RWPE1 (cell line): ENCODE results near the gene SEMA3B.

Experiments used
- CTCF ChIA-PET: fragments of 350-600 bp; sonication (Branson Sonifier 250); formaldehyde crosslinking; extraction: SDS; loops from one replicate; lab custom pipeline; 2021; lab: Yijun Ruan, JAX
- POLR2A ChIA-PET: fragments of 400-600 bp; formaldehyde crosslinking; extraction: SDS; loops from one replicate; lab custom pipeline; 2020; ENCODE audit warnings: antibody characterized with exemption; ENCODE audit not compliant: low non-redundant PET; lab: Yijun Ruan, JAX
- DNase-seq: peaks from one replicate; pipeline ENCODE4 v3.0.0; 2012; ENCODE audit warnings: low spot score
- H3K27ac ChIP-seq: fragments of 450-650 bp; 2 replicates; pipeline ENCODE4 v1.5.1; 2017
- TF ChIP-seq, protein P1 (sequence below): fragments of 450-650 bp; conservative IDR thresholded peaks from 2 replicates; pipeline ENCODE4 v1.5.1; 2017; ENCODE audit warnings: low read depth, mild to moderate bottlenecking

The SEMA3B gene

DNA sequence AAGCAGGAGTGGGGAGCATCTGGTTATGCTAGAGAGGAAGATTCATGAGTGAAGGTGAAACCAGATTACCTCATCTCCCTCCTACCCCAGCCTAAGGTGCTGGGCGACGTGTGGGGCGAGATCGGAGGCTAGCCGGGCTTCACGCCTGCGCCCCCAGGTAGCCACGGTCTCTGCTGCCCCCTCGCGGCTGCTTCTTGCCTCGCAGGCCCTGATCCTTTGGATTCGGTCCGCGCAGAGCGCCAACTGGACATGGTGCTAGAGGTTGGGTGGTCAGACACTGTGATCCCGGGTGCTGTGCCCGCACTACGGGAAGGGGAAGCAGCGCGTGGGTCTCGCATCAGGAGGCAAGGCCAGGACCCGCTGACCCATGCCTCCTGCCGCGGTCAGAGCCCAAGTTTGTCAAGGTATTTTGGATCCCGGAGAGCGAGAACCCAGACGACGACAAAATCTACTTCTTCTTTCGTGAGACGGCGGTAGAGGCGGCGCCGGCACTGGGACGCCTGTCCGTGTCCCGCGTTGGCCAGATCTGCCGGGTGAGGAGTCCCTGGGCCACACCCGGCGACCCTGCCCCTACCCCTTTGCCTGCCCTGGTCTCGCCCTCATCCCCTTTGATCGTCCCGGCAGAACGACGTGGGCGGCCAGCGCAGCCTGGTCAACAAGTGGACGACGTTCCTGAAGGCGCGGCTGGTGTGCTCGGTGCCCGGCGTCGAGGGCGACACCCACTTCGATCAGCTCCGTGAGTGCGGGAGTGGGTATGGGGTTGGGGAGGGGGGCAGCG, 4.2 kb downstream of the SEMA3B start:
- DNase-seq: peak; percentile 82
- peak overlapping the region; percentile 44 for H3K27ac ChIP-seq
- TF ChIP-seq, protein P1, sequence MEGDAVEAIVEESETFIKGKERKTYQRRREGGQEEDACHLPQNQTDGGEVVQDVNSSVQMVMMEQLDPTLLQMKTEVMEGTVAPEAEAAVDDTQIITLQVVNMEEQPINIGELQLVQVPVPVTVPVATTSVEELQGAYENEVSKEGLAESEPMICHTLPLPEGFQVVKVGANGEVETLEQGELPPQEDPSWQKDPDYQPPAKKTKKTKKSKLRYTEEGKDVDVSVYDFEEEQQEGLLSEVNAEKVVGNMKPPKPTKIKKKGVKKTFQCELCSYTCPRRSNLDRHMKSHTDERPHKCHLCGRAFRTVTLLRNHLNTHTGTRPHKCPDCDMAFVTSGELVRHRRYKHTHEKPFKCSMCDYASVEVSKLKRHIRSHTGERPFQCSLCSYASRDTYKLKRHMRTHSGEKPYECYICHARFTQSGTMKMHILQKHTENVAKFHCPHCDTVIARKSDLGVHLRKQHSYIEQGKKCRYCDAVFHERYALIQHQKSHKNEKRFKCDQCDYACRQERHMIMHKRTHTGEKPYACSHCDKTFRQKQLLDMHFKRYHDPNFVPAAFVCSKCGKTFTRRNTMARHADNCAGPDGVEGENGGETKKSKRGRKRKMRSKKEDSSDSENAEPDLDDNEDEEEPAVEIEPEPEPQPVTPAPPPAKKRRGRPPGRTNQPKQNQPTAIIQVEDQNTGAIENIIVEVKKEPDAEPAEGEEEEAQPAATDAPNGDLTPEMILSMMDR: peak; percentile 87
- POLR2A ChIA-PET: no interaction called here
- CTCF ChIA-PET: interaction anchor here (0.7 kb wide), 1 partner anchor 416 kb away, joined by 4 read pairs; no protein-coding TSS in a partner anchor

- H3K27ac ChIP-seq: no peak overlapping the region; the same call in 1 of the 2 replicates
- DNase-seq: no peak
- POLR2A ChIA-PET: no interaction called here
- TF ChIP-seq, protein P1: no peak
- CTCF ChIA-PET: no interaction called here
Observed at GRCh38 chr3:50273689-50274065, 4.7 kb downstream of the SEMA3B start.

GRCh38 chr3:50274371-50275104, 5.6 kb downstream of the SEMA3B start:
- POLR2A ChIA-PET: no interaction called here
- CTCF ChIA-PET: interaction anchor here (0.7 to 0.9 kb wide), 3 partner anchors 10 to 218 kb away, joined by 3 to 5 read pairs (median 4); no protein-coding TSS in a partner anchor
- TF ChIP-seq, protein P1: peak; percentile 69
- no peak for DNase-seq
- peak overlapping the region; percentile 1; the same call in 1 of the 2 replicates for H3K27ac ChIP-seq

DNA sequence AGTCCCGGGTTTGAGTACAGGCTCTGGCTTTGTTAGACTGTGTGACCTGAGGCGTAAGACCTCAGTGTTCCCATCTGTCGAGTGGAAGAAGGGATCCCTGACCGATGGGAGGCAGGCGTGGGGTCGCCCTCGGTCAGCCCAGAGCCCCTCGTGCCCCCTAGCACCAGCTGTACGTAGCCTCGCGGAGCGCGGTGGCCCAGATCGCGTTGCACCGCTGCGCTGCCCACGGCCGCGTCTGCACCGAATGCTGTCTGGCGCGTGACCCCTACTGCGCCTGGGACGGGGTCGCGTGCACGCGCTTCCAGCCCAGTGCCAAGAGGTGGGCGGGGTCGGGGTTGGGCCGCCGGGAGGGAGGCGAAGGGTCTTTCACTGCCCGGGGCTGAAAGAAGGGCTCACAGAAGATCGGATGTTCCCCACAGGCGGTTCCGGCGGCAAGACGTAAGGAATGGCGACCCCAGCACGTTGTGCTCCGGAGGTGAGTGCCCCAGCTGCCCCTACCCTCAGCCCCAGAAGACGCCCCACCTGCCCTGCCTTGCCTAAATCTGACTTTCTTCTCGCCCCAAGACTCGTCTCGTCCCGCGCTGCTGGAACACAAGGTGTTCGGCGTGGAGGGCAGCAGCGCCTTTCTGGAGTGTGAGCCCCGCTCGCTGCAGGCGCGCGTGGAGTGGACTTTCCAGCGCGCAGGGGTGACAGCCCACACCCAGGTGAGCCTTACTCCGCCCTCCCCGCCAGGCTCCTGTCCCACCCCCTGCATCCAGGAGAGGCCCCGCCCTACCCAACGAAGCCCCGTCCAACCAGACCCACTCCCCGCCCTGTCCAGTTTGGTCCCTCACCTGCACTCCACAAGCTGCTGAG, 6.4 kb downstream of the SEMA3B start:
- POLR2A ChIA-PET: no interaction called here
- DNase-seq: no peak
- H3K27ac ChIP-seq: no peak overlapping the region
- TF ChIP-seq, protein P1: no peak
- CTCF ChIA-PET: interaction anchor here (0.8 to 0.9 kb wide), 2 partner anchors 11 to 49 kb away, joined by 3 to 5 read pairs; no protein-coding TSS in a partner anchor

GRCh38 chr3:50275996-50276761, 7.2 kb downstream of the SEMA3B start:
- H3K27ac ChIP-seq: no peak overlapping the region
- POLR2A ChIA-PET: no interaction called here
- DNase-seq: no peak
- CTCF ChIA-PET: no interaction called here
- TF ChIP-seq, protein P1: no peak
